K562 (cell line): ENCODE results near the gene DAGLA.

Experiments used
- CEBPB ChIP-seq: fragments of 450-650 bp; IDR thresholded peaks from 2 replicates; pipeline ENCODE4 v1.6.1; 2016; ENCODE audit warnings: missing genetic modification characterization, missing compliant biosample characterization
- CTCF ChIP-seq, 3 experiments: IDR thresholded peaks in 2 of 3; conservative IDR thresholded peaks in 1 of 3; 2 replicates each; pipeline ENCODE4 v1.5.1; 2011 to 2012; ENCODE audit warnings: low read length in 3 of 3, mild to moderate bottlenecking in 3 of 3, control low read depth in 2 of 3, improper control_type of control experiment in 1 of 3, inconsistent platforms in 1 of 3, low read depth in 1 of 3, mixed read lengths in 1 of 3, moderate library complexity in 1 of 3; ENCODE audit not compliant: insufficient read depth in 2 of 3
- RFX1 ChIP-seq: fragments of 450-650 bp; IDR thresholded peaks from 2 replicates; pipeline ENCODE4 v1.6.1; 2016; ENCODE audit warnings: mild to moderate bottlenecking, moderate library complexity
- ZNF384 ChIP-seq: IDR thresholded peaks from 2 replicates; pipeline ENCODE4 v1.6.1; 2012; ENCODE audit warnings: low read depth, low read length, improper control_type of control experiment

DNA sequence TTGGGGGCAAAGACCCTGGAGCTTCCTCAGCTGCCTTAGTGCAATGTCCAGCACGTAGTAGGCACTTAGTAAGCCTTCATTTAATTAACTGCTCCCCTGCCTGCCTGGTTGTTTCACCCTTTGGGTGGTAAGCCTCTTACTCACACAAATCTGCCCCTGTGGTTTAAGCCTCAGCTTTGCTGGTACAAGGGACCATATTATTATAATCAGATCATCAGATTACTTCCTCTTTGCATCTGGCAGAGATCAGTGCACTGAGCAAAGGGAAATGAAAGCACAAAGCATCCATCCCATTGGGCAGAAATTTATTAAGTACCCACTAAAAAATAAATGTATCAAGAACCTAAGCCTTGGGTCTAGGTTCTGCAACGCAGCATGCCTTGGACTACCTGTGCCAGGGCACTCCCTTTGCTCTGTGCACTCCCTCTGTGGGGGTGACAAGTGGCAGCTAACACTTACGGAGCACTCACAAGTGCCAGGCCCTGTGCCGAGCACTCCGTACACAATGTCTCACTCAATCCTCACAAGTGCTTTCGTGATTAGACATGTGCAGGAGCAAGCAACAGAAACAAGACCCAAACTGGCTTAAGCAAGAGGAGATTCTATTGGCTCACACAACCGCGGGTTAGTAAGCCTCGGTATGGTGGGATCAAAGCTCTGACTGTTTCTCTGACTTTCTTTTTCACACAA, 34.9 kb upstream of the DAGLA start:
- no peak for TF ChIP-seq CTCF (IDR thresholded peaks at IDR 0.05 in 2 of 3, conservative IDR thresholded peaks at IDR 0.05 in 1 of 3; ENCODE audit: insufficient read depth in 2 of 3, low read depth in 1 of 3, low read length in 3 of 3)
- no peak for TF ChIP-seq RFX1
- no peak for TF ChIP-seq CEBPB
- no peak for TF ChIP-seq ZNF384
